ENCODE data around the gene SPAG9.

GRCh38 chr17:51149163-51149562 lies 28.5 kb upstream of the SPAG9 start:
- TF ChIP-seq, protein P1, sequence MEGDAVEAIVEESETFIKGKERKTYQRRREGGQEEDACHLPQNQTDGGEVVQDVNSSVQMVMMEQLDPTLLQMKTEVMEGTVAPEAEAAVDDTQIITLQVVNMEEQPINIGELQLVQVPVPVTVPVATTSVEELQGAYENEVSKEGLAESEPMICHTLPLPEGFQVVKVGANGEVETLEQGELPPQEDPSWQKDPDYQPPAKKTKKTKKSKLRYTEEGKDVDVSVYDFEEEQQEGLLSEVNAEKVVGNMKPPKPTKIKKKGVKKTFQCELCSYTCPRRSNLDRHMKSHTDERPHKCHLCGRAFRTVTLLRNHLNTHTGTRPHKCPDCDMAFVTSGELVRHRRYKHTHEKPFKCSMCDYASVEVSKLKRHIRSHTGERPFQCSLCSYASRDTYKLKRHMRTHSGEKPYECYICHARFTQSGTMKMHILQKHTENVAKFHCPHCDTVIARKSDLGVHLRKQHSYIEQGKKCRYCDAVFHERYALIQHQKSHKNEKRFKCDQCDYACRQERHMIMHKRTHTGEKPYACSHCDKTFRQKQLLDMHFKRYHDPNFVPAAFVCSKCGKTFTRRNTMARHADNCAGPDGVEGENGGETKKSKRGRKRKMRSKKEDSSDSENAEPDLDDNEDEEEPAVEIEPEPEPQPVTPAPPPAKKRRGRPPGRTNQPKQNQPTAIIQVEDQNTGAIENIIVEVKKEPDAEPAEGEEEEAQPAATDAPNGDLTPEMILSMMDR (conservative IDR thresholded peaks at IDR 0.05; ENCODE audit: low read depth, low read length) = no peak
- no peak for TF ChIP-seq EZH2phosphoT487 (IDR thresholded peaks at IDR 0.05; ENCODE audit: borderline replicate concordance, low read length)
